H1 (cell line): ENCODE measurements around the gene SRRT. TPM values are rescaled to one million over a fixed set of nuclear protein-coding genes. Genes with fewer than 3 reads are reported as not detected.

ENCODE experiments used
- CTCF ChIA-PET: fragments of 300-600 bp; sonication (Branson Sonifier 250); formaldehyde crosslinking; loops from one replicate; lab custom pipeline; 2021; ENCODE audit not compliant: partially characterized antibody; lab: Charles Lee
- POLR2A ChIA-PET: fragments of 300-600 bp; sonication (Branson Sonifier 250); formaldehyde crosslinking; loops from one replicate; lab custom pipeline; 2021; ENCODE audit warnings: inconsistent platforms; ENCODE audit not compliant: partially characterized antibody; lab: Charles Lee
- DNase-seq, 2 experiments: peaks; one replicate each; pipeline versions ENCODE4 v3.0.0 to v3.0.0-alpha.2; 2010 to 2022; ENCODE audit warnings: low spot score in 2 of 2, low read depth in 1 of 2, mixed read lengths in 1 of 2
- FAIRE-seq: peaks from 2 replicates; lab custom pipeline; 2011; peaks lifted over from hg19 to GRCh38; lab: Jason Lieb, UNC
- H2AFZ ChIP-seq: 2 replicates; pipeline ENCODE4 v1.8.1; 2012; ENCODE audit warnings: low read length, inconsistent platforms
- H2AK5ac ChIP-seq: 2 replicates; pipeline ENCODE4 v1.6.1; 2013; ENCODE audit warnings: low read depth, low read length
- H2BK120ac ChIP-seq: replicated peaks from 2 replicates; pipeline ENCODE3; 2013; ENCODE audit warnings: low read depth, low read length, inconsistent platforms
- H2BK12ac ChIP-seq: 2 replicates; pipeline ENCODE4 v1.6.1; 2013; ENCODE audit warnings: low read depth, low read length
- H2BK15ac ChIP-seq: 2 replicates; pipeline ENCODE4 v1.6.1; 2013; ENCODE audit warnings: low read length
- H2BK20ac ChIP-seq: 2 replicates; pipeline ENCODE4 v1.6.1; 2013; ENCODE audit warnings: low read length
- H2BK5ac ChIP-seq: 2 replicates; pipeline ENCODE4 v1.6.1; 2013; ENCODE audit warnings: low read depth, low read length
- H3K14ac ChIP-seq: 2 replicates; pipeline ENCODE4 v1.6.1; 2013; ENCODE audit warnings: inconsistent platforms; ENCODE audit not compliant: insufficient read length
- H3K18ac ChIP-seq: 2 replicates; pipeline ENCODE4 v1.6.1; 2013; ENCODE audit warnings: low read length; ENCODE audit errors: extremely low read depth
- H3K23ac ChIP-seq: 2 replicates; pipeline ENCODE4 v1.6.1; 2013; ENCODE audit warnings: inconsistent platforms; ENCODE audit not compliant: insufficient read length
- H3K23me2 ChIP-seq: 2 replicates; pipeline ENCODE4 v1.6.1; 2013; ENCODE audit warnings: low read depth, low read length
- H3K27ac ChIP-seq: 2 replicates; pipeline ENCODE4 v1.6.1; 2011; ENCODE audit warnings: low read depth, low read length, inconsistent platforms
- H3K27me3 ChIP-seq, 4 experiments: replicated peaks in 1 of 4; 1 replicate in 1 of 4; 2 replicates in 3 of 4; pipeline versions ENCODE4 v1.6.1 to v1.8.1; 2011 to 2013; ENCODE audit warnings: low read length in 3 of 4, mild to moderate bottlenecking in 3 of 4, inconsistent platforms in 2 of 4, mixed read lengths in 2 of 4, moderate library complexity in 1 of 4; ENCODE audit not compliant: control insufficient read depth in 3 of 4, insufficient read depth in 3 of 4; ENCODE audit errors: extremely low read depth in 1 of 4
- H3K36me3 ChIP-seq, 4 experiments: 2 replicates each; pipeline versions ENCODE4 v1.6.1 to v1.8.1; 2011 to 2013; ENCODE audit warnings: mild to moderate bottlenecking in 4 of 4, low read length in 3 of 4, moderate library complexity in 2 of 4, control low read depth in 1 of 4, inconsistent platforms in 1 of 4; ENCODE audit not compliant: insufficient read depth in 4 of 4, control insufficient read depth in 2 of 4
- H3K4ac ChIP-seq: replicated peaks from 2 replicates; pipeline ENCODE3; 2013; ENCODE audit warnings: low read length, low read depth, mixed read lengths, inconsistent platforms; ENCODE audit not compliant: insufficient read length
- H3K4me1 ChIP-seq, 4 experiments: replicated peaks in 1 of 4; 1 replicate in 1 of 4; 2 replicates in 3 of 4; pipeline versions ENCODE4 v1.6.1 to v1.8.1; 2011 to 2013; ENCODE audit warnings: low read length in 3 of 4, inconsistent platforms in 2 of 4, mixed read lengths in 1 of 4; ENCODE audit not compliant: insufficient read depth in 4 of 4, control insufficient read depth in 3 of 4
- H3K4me2 ChIP-seq, 2 experiments: 2 replicates each; pipeline versions ENCODE4 v1.6.1 to v1.8.1; 2011 to 2013; ENCODE audit warnings: low read depth in 2 of 2, low read length in 2 of 2, control low read depth in 1 of 2, inconsistent platforms in 1 of 2, mild to moderate bottlenecking in 1 of 2; ENCODE audit not compliant: insufficient read depth in 1 of 2
- H3K4me3 ChIP-seq, 4 experiments: fragments of 200-600, 300-600 bp in 1 of 4; sonication (generic), shearing (Covaris generic), sonication (Bioruptor Twin) in 1 of 4; 2 replicates each; pipeline versions ENCODE4 v1.5.1 to v1.8.1; 2011 to 2016; ENCODE audit warnings: low read length in 4 of 4, low read depth in 3 of 4, control low read depth in 2 of 4, inconsistent platforms in 2 of 4, mild to moderate bottlenecking in 2 of 4, mixed read lengths in 1 of 4, moderate library complexity in 1 of 4; ENCODE audit not compliant: insufficient read depth in 2 of 4; ENCODE audit errors: extremely low read depth in 1 of 4
- H3K56ac ChIP-seq: replicated peaks from 2 replicates; pipeline ENCODE3; 2013; ENCODE audit warnings: low read depth, mild to moderate bottlenecking, mixed read lengths, low read length, inconsistent platforms; ENCODE audit not compliant: insufficient read length
- H3K79me1 ChIP-seq: 2 replicates; pipeline ENCODE4 v1.6.1; 2013; ENCODE audit warnings: low read depth, low read length, control low read depth
- H3K79me2 ChIP-seq, 2 experiments: 2 replicates each; pipeline versions ENCODE4 v1.6.1 to v1.8.1; 2012 to 2013; ENCODE audit warnings: low read length in 2 of 2, mild to moderate bottlenecking in 2 of 2, inconsistent platforms in 1 of 2; ENCODE audit not compliant: insufficient read depth in 2 of 2, control insufficient read depth in 1 of 2
- H3K9ac ChIP-seq, 4 experiments: replicated peaks in 1 of 4; 1 replicate in 1 of 4; 2 replicates in 3 of 4; pipeline versions ENCODE4 v1.6.1 to v1.8.1; 2011 to 2013; ENCODE audit warnings: low read depth in 3 of 4, low read length in 3 of 4, control low read depth in 2 of 4, mild to moderate bottlenecking in 2 of 4, moderate library complexity in 2 of 4, inconsistent platforms in 1 of 4; ENCODE audit errors: extremely low read depth in 1 of 4
- H3K9me3 ChIP-seq, 2 experiments: 2 replicates each; pipeline versions ENCODE4 v1.6.1 to v1.8.1; 2012 to 2013; ENCODE audit warnings: mild to moderate bottlenecking in 2 of 2, moderate library complexity in 2 of 2, control low read depth in 1 of 2, inconsistent platforms in 1 of 2, low read depth in 1 of 2, low read length in 1 of 2, mixed read lengths in 1 of 2; ENCODE audit not compliant: insufficient read depth in 2 of 2
- H4K20me1 ChIP-seq, 2 experiments: replicated peaks in 1 of 2; 2 replicates each; pipeline versions ENCODE3 to v1.8.1; 2011 to 2013; ENCODE audit warnings: inconsistent platforms in 2 of 2, low read length in 2 of 2, mild to moderate bottlenecking in 1 of 2; ENCODE audit not compliant: insufficient read depth in 2 of 2, control insufficient read depth in 1 of 2
- H4K5ac ChIP-seq: 2 replicates; pipeline ENCODE4 v1.6.1; 2013; ENCODE audit warnings: low read length, low read depth, mixed read lengths, inconsistent platforms; ENCODE audit not compliant: insufficient read length
- H4K8ac ChIP-seq: 2 replicates; pipeline ENCODE4 v1.8.0; 2013; ENCODE audit warnings: mild to moderate bottlenecking, moderate library complexity, low read length, inconsistent platforms; ENCODE audit not compliant: insufficient read depth; ENCODE audit errors: extremely low read depth
- H4K91ac ChIP-seq: replicated peaks from 2 replicates; pipeline ENCODE3; 2013; ENCODE audit warnings: low read length, mixed read lengths, inconsistent platforms; ENCODE audit not compliant: insufficient read length
- BACH1 ChIP-seq: IDR thresholded peaks from 2 replicates; pipeline ENCODE4 v1.6.1; 2012; ENCODE audit warnings: low read length, improper control_type of control experiment
- EP300 ChIP-seq, 2 experiments: IDR thresholded peaks; 1 replicate in 1 of 2; 2 replicates in 1 of 2; pipeline ENCODE4 v1.6.1; 2011 to 2012; ENCODE audit warnings: low read depth in 2 of 2, low read length in 2 of 2, mild to moderate bottlenecking in 2 of 2, borderline replicate concordance in 1 of 2, inconsistent platforms in 1 of 2, moderate library complexity in 1 of 2
- GABPA ChIP-seq: IDR thresholded peaks from 2 replicates; pipeline ENCODE4 v1.6.1; 2011; ENCODE audit warnings: mild to moderate bottlenecking, low read length, moderate library complexity, borderline replicate concordance; ENCODE audit not compliant: insufficient read depth
- GTF2F1 ChIP-seq: IDR thresholded peaks from 2 replicates; pipeline ENCODE4 v1.6.1; 2012; ENCODE audit warnings: low read depth, low read length, improper control_type of control experiment, borderline replicate concordance
- HDAC2 ChIP-seq, 2 experiments: fragments of 300-600 bp in 1 of 2; sonication (generic) in 1 of 2; IDR thresholded peaks; 2 replicates each; pipeline ENCODE4 v1.6.1; 2011 to 2012; ENCODE audit warnings: low read depth in 2 of 2, low read length in 2 of 2, mild to moderate bottlenecking in 2 of 2, moderate library complexity in 2 of 2, borderline replicate concordance in 1 of 2, inconsistent platforms in 1 of 2
- HDAC6 ChIP-seq: IDR thresholded peaks from one replicate; pipeline ENCODE4 v1.7.1; 2012; ENCODE audit warnings: low read depth, mild to moderate bottlenecking, inconsistent platforms, low read length, moderate library complexity
- NRF1 ChIP-seq: IDR thresholded peaks from 2 replicates; pipeline ENCODE4 v1.6.1; 2011; ENCODE audit warnings: mild to moderate bottlenecking, low read depth, low read length, improper control_type of control experiment
- SIX5 ChIP-seq: IDR thresholded peaks from 2 replicates; pipeline ENCODE4 v1.6.1; 2011; ENCODE audit warnings: mild to moderate bottlenecking, low read depth, low read length
- TCF12 ChIP-seq: IDR thresholded peaks from 2 replicates; pipeline ENCODE4 v1.6.1; 2011; ENCODE audit warnings: low read depth, mild to moderate bottlenecking, low read length
- WGBS, 2 experiments: shearing (Covaris generic) in 1 of 2; methylation state at CpG; one replicate each; pipeline versions ENCODE4 v1.1.6 to v1.1.7; 2013 to 2015; ENCODE audit warnings: low lambda C conversion rate in 2 of 2, mixed read lengths in 2 of 2, inconsistent platforms in 1 of 2, low coverage in 1 of 2, missing lambda C conversion rate in 1 of 2; ENCODE audit not compliant: insufficient replicate concordance in 2 of 2, insufficient coverage in 1 of 2, insufficient read length in 1 of 2; ENCODE audit errors: extremely low coverage in 1 of 2, missing lambda C conversion rate in 1 of 2; 5-methylcytosine and 5-hydroxymethylcytosine counted together
- polyA plus RNA-seq, 7 experiments: library from polyadenylated mRNA; depleted of rRNA in 3 of 7; stranded (reverse) in 5 of 7; unstranded in 2 of 7; fragments of >200 nt in 5 of 7; fragments of 200-250 nt in 2 of 7; gene quantifications; 1 replicate in 5 of 7; 2 replicates in 1 of 7; 4 replicates in 1 of 7; pipeline versions ENCODE4 v1.2.1 to v1.2.3, GENCODE V29; 2011 to 2013; ENCODE audit warnings: missing spikeins in 2 of 7, mixed read lengths in 2 of 7
- total RNA-seq: library from RNA; stranded (reverse); fragmentation: NEBNext Ultra II Directional; extraction: Animal tissue kit (Norgen Biotek cat#: 25700); gene quantifications from 2 replicates; pipeline ENCODE4 v1.2.1, GENCODE V29; 2021
- TF ChIP-seq, protein P1 (sequence below), 3 experiments: IDR thresholded peaks; 1 replicate in 2 of 3; 2 replicates in 1 of 3; pipeline versions ENCODE4 v1.5.1 to v1.6.1; 2011; ENCODE audit warnings: low read length in 3 of 3, mild to moderate bottlenecking in 3 of 3, inconsistent platforms in 2 of 3, low read depth in 1 of 3, moderate library complexity in 1 of 3; ENCODE audit not compliant: insufficient read depth in 1 of 3; ENCODE audit errors: control extremely low read depth in 1 of 3

Gene SRRT
- total and polyA plus RNA-seq, 2 of the 8 experiments (the other 6 are each of a cell fraction or from before 2014, with no cell fraction given) = 66.7 to 237 TPM

DNA sequence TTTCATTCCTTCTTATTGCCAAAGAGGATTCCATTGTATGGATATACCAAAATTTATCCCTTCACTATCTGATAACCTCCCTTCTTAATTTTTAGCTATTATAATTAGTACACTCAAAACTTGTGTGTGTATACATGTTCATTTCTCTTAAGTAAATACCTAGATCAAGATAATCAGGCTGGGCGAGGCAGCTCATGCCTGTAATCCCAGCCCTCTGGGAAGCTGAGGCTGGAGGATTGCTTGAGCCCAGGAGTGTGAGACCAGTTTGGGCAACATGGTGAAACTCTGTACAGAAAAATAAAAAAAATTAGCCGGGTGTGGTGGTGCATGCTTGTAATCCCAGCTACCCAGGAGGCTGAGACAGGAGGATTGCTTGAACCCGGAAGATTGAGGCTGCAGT lies 36.6 kb downstream of the SRRT start:
- POLR2A ChIA-PET = interaction anchor here (1.1 kb wide), 1 partner anchor 12 kb away, joined by 3 read pairs; no protein-coding TSS in a partner anchor
- H3K36me3 ChIP-seq = no peaks in the 10 kb centered on the region
- no peak overlapping the region for H4K5ac ChIP-seq
- H2AK5ac ChIP-seq = no peak overlapping the region
- no peaks in the 10 kb centered on the region; the same call in 1 of the 2 replicates for H3K23me2 ChIP-seq
- no peak overlapping the region for H3K4ac ChIP-seq
- no peak overlapping the region for H2BK120ac ChIP-seq
- H3K56ac ChIP-seq = no peak overlapping the region
- no peak overlapping the region for H2BK5ac ChIP-seq
- H2AFZ ChIP-seq = no peak overlapping the region
- no peaks in the 10 kb centered on the region for H3K79me2 ChIP-seq
- no peak overlapping the region for H2BK15ac ChIP-seq
- 95% methylated on average over 3 of the region's 3 CpGs; no CpG with 5 or more reads in 1 of the 2 experiments for WGBS, 2 experiments
- no peaks in the 10 kb centered on the region for H3K9me3 ChIP-seq
- FAIRE-seq (no peak), DNase-seq (no peak)
- no peak overlapping the region for H3K14ac ChIP-seq
- CTCF ChIA-PET = interaction anchor here (0.6 to 1.3 kb wide), 2 partner anchors 20 to 148 kb away, joined by 4 to 5 read pairs; no protein-coding TSS in a partner anchor
- no peak overlapping the region for H3K9ac ChIP-seq
- no peak overlapping the region for H2BK12ac ChIP-seq
- no peak overlapping the region for H4K8ac ChIP-seq
- no peaks in the 10 kb centered on the region for H3K79me1 ChIP-seq
- H3K27me3 ChIP-seq = no peaks in the 10 kb centered on the region
- no peak overlapping the region for H3K27ac ChIP-seq
- H2BK20ac ChIP-seq = no peak overlapping the region
- H3K4me1 ChIP-seq = no peaks in the 10 kb centered on the region
- H4K20me1 ChIP-seq = no peaks in the 10 kb centered on the region
- H3K4me3 ChIP-seq = no peak overlapping the region
- no peak overlapping the region for H3K4me2 ChIP-seq
- H3K18ac ChIP-seq = no peak overlapping the region
- no peak overlapping the region for H4K91ac ChIP-seq
- no peak overlapping the region for H3K23ac ChIP-seq
- TF ChIP-seq GTF2F1 (no peak), GABPA (no peak), HDAC2 (IDR thresholded peaks at IDR 0.05; ENCODE audit: borderline replicate concordance in 1 of 2, low read depth in 2 of 2, low read length in 2 of 2) (no peak), BACH1 (no peak), SIX5 (no peak), NRF1 (no peak), HDAC6 (no peak), TCF12 (no peak), EP300 (IDR thresholded peaks at IDR 0.05; ENCODE audit: borderline replicate concordance in 1 of 2, low read depth in 2 of 2, low read length in 2 of 2) (no peak)
- TF ChIP-seq, protein P1, sequence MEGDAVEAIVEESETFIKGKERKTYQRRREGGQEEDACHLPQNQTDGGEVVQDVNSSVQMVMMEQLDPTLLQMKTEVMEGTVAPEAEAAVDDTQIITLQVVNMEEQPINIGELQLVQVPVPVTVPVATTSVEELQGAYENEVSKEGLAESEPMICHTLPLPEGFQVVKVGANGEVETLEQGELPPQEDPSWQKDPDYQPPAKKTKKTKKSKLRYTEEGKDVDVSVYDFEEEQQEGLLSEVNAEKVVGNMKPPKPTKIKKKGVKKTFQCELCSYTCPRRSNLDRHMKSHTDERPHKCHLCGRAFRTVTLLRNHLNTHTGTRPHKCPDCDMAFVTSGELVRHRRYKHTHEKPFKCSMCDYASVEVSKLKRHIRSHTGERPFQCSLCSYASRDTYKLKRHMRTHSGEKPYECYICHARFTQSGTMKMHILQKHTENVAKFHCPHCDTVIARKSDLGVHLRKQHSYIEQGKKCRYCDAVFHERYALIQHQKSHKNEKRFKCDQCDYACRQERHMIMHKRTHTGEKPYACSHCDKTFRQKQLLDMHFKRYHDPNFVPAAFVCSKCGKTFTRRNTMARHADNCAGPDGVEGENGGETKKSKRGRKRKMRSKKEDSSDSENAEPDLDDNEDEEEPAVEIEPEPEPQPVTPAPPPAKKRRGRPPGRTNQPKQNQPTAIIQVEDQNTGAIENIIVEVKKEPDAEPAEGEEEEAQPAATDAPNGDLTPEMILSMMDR (IDR thresholded peaks at IDR 0.05; ENCODE audit: control extremely low read depth in 1 of 3, insufficient read depth in 1 of 3, low read depth in 1 of 3, low read length in 3 of 3) = no peak
